ENCODE results near the gene OXT. TPM values are rescaled to one million over a fixed set of nuclear protein-coding genes. Genes with fewer than 3 reads are reported as not detected.

The OXT gene
- total and polyA plus RNA-seq, 2 of the 13 experiments (the other 11 are each of a cell fraction or from before 2014, with no cell fraction given), result not detected

- TF ChIP-seq MAX (IDR thresholded peaks at IDR 0.05), result no peak
- TF ChIP-seq ZNF318 (CRISPR knock-in tag; IDR thresholded peaks at IDR 0.05), result 0 out of 2 replicates have a peak, but pooled peaks have one; percentile 13
- TF ChIP-seq ZSCAN20 (CRISPR knock-in tag; IDR thresholded peaks at IDR 0.05; ENCODE audit: borderline replicate concordance), result no peak
- no peak for TF ChIP-seq SNRNP70 (IDR thresholded peaks at IDR 0.05; ENCODE audit: low read depth, low read length)
- TF ChIP-seq FOXA3 (CRISPR knock-in tag; IDR thresholded peaks at IDR 0.05), result no peak
- 0 out of 2 replicates have a peak, but pooled peaks have one; percentile 18 for TF ChIP-seq ZBED4 (CRISPR knock-in tag; IDR thresholded peaks at IDR 0.05; ENCODE audit: borderline replicate concordance)
- TF ChIP-seq ZNF746 (CRISPR knock-in tag; IDR thresholded peaks at IDR 0.05), result no peak
- TF ChIP-seq FOXM1 (CRISPR knock-in tag; IDR thresholded peaks at IDR 0.05), result no peak
- TF ChIP-seq TRIM22 (IDR thresholded peaks at IDR 0.05), result no peak
Measured at GRCh38 chr20:3115190-3116107, 44.0 kb downstream of the OXT start (continued).
